ENCODE results near the gene CSGALNACT2. TPM values are rescaled to one million over a fixed set of nuclear protein-coding genes. Genes with fewer than 3 reads are reported as not detected.

The CSGALNACT2 gene
- total RNA-seq, 1 experiment from 2014 or later = 10.0 TPM

- no peaks in the 10 kb centered on the region for H3K4me1 Mint-ChIP-seq (ENCODE audit: low read depth, unreplicated experiment)
- no peaks in the 10 kb centered on the region for H3K36me3 Mint-ChIP-seq (ENCODE audit: insufficient read depth, unreplicated experiment)
- no peak overlapping the region for H3K4me3 Mint-ChIP-seq (ENCODE audit: low read depth, unreplicated experiment)
- DNase-seq = no peak
- TF ChIP-seq CTCF (IDR thresholded peaks at IDR 0.05; ENCODE audit: unreplicated experiment) = no peak
- CTCF ChIA-PET = no interaction called here
- no TSS peak for BruUV-seq (replicated peaks)
- intact Hi-C loops (cut with micrococcal nuclease; ENCODE audit: unreplicated experiment) = no loop called here
- H3K27ac Mint-ChIP-seq (ENCODE audit: unreplicated experiment) = no peak overlapping the region
- H3K9me3 Mint-ChIP-seq (ENCODE audit: low read depth, unreplicated experiment) = no peaks in the 10 kb centered on the region
- peaks cover 42% of the 10 kb centered on the region for H3K27me3 Mint-ChIP-seq (ENCODE audit: unreplicated experiment)
Observed at GRCh38 chr10:43114088-43114742, 24.0 kb upstream of the CSGALNACT2 start.

- Mint-ChIP-seq H3K27me3 (ENCODE audit: unreplicated experiment) (peaks cover 42% of the 10 kb centered on the region), H3K27ac (ENCODE audit: unreplicated experiment) (no peak overlapping the region), H3K4me1 (ENCODE audit: low read depth, unreplicated experiment) (no peaks in the 10 kb centered on the region), H3K9me3 (ENCODE audit: low read depth, unreplicated experiment) (no peaks in the 10 kb centered on the region), H3K4me3 (ENCODE audit: low read depth, unreplicated experiment) (no peak overlapping the region), H3K36me3 (ENCODE audit: insufficient read depth, unreplicated experiment) (no peaks in the 10 kb centered on the region)
- intact Hi-C loops (cut with micrococcal nuclease; ENCODE audit: unreplicated experiment) = no loop called here
- no peak for TF ChIP-seq CTCF (IDR thresholded peaks at IDR 0.05; ENCODE audit: unreplicated experiment)
- BruUV-seq (replicated peaks) = no TSS peak
- no peak for DNase-seq
- CTCF ChIA-PET = no interaction called here
Observed at GRCh38 chr10:43114743-43115611, 23.3 kb upstream of the CSGALNACT2 start.

- Mint-ChIP-seq H3K36me3 (ENCODE audit: insufficient read depth, unreplicated experiment) (no peaks in the 10 kb centered on the region), H3K9me3 (ENCODE audit: low read depth, unreplicated experiment) (no peaks in the 10 kb centered on the region), H3K4me1 (ENCODE audit: low read depth, unreplicated experiment) (no peaks in the 10 kb centered on the region), H3K4me3 (ENCODE audit: low read depth, unreplicated experiment) (no peak overlapping the region), H3K27me3 (ENCODE audit: unreplicated experiment) (peaks cover 50% of the 10 kb centered on the region), H3K27ac (ENCODE audit: unreplicated experiment) (no peak overlapping the region)
- CTCF ChIA-PET = no interaction called here
- TF ChIP-seq CTCF (IDR thresholded peaks at IDR 0.05; ENCODE audit: unreplicated experiment) = no peak
- intact Hi-C loops (cut with micrococcal nuclease; ENCODE audit: unreplicated experiment) = no loop called here
- DNase-seq = no peak
- no TSS peak for BruUV-seq (replicated peaks)
Observed at GRCh38 chr10:43115881-43116595, 22.2 kb upstream of the CSGALNACT2 start.

GRCh38 chr10:43116596-43116995 is 21.6 kb upstream of the CSGALNACT2 start:
- CTCF ChIA-PET = no interaction called here
- no peak for TF ChIP-seq CTCF (IDR thresholded peaks at IDR 0.05; ENCODE audit: unreplicated experiment)

More at GRCh38 chr10:43116596-43116995, 21.6 kb upstream of the CSGALNACT2 start:
- Mint-ChIP-seq H3K27ac (ENCODE audit: unreplicated experiment) (no peak overlapping the region), H3K4me1 (ENCODE audit: low read depth, unreplicated experiment) (no peaks in the 10 kb centered on the region), H3K36me3 (ENCODE audit: insufficient read depth, unreplicated experiment) (no peaks in the 10 kb centered on the region), H3K9me3 (ENCODE audit: low read depth, unreplicated experiment) (no peaks in the 10 kb centered on the region), H3K4me3 (ENCODE audit: low read depth, unreplicated experiment) (no peak overlapping the region), H3K27me3 (ENCODE audit: unreplicated experiment) (peaks cover 50% of the 10 kb centered on the region)
- BruUV-seq (replicated peaks) = no TSS peak
- intact Hi-C loops (cut with micrococcal nuclease; ENCODE audit: unreplicated experiment) = no loop called here
- no peak for DNase-seq
